Keratinocyte (primary cell): ENCODE results near the gene FBRSL1. TPM values are rescaled to one million over a fixed set of nuclear protein-coding genes. Genes with fewer than 3 reads are reported as not detected.

ENCODE experiments used
- DNase-seq: peaks from one replicate; pipeline ENCODE4 v3.0.0-alpha.2; 2011; ENCODE audit warnings: low read depth, missing footprints, low spot score
- FAIRE-seq: peaks from 2 replicates; lab custom pipeline; 2011; peaks lifted over from hg19 to GRCh38; lab: Jason Lieb, UNC
- H2AFZ ChIP-seq: 2 replicates; pipeline ENCODE4 v1.6.0; 2012; ENCODE audit warnings: low read length, control low read depth, inconsistent platforms; ENCODE audit not compliant: control insufficient read depth
- H3K27ac ChIP-seq: 2 replicates; pipeline ENCODE4 v1.5.1; 2011; ENCODE audit warnings: low read length; ENCODE audit not compliant: control insufficient read depth, insufficient read depth
- H3K27me3 ChIP-seq: 3 replicates; pipeline ENCODE4 v1.6.0; 2011; ENCODE audit warnings: low read length; ENCODE audit not compliant: control insufficient read depth, insufficient read depth; ENCODE audit errors: extremely low read depth
- H3K36me3 ChIP-seq, 2 experiments: 2 replicates in 1 of 2; 3 replicates in 1 of 2; pipeline ENCODE4 v1.5.1; 2011; ENCODE audit warnings: low read length in 2 of 2, mild to moderate bottlenecking in 1 of 2; ENCODE audit not compliant: control insufficient read depth in 2 of 2, insufficient read depth in 2 of 2; ENCODE audit errors: extremely low read depth in 1 of 2
- H3K4me1 ChIP-seq: 3 replicates; pipeline ENCODE4 v1.5.1; 2011; ENCODE audit warnings: low read length; ENCODE audit not compliant: control insufficient read depth, insufficient read depth; ENCODE audit errors: extremely low read depth
- H3K4me2 ChIP-seq: 3 replicates; pipeline ENCODE4 v1.6.0; 2011; ENCODE audit warnings: low read depth, low read length; ENCODE audit not compliant: control insufficient read depth, insufficient read depth; ENCODE audit errors: extremely low read depth
- H3K4me3 ChIP-seq, 3 experiments: fragments of 200-600 bp in 1 of 3; sonication (generic) in 1 of 3; 2 replicates in 2 of 3; 3 replicates in 1 of 3; pipeline ENCODE4 v1.5.1; 2011 to 2016; ENCODE audit warnings: low read length in 3 of 3, mild to moderate bottlenecking in 3 of 3, control low read depth in 2 of 3, inconsistent platforms in 1 of 3, low read depth in 1 of 3, mixed read lengths in 1 of 3, mixed run types in 1 of 3, moderate library complexity in 1 of 3; ENCODE audit not compliant: control insufficient read depth in 2 of 3, insufficient read depth in 2 of 3; ENCODE audit errors: extremely low read depth in 1 of 3
- H3K79me2 ChIP-seq: 2 replicates; pipeline ENCODE4 v1.6.0; 2012; ENCODE audit warnings: low read length; ENCODE audit not compliant: control insufficient read depth, insufficient read depth
- H3K9ac ChIP-seq: 3 replicates; pipeline ENCODE4 v1.6.0; 2011; ENCODE audit warnings: low read length; ENCODE audit not compliant: control insufficient read depth, insufficient read depth; ENCODE audit errors: extremely low read depth
- H3K9me1 ChIP-seq: 3 replicates; pipeline ENCODE4 v1.6.0; 2011; ENCODE audit warnings: low read length; ENCODE audit not compliant: control insufficient read depth, insufficient read depth; ENCODE audit errors: extremely low read depth
- H3K9me3 ChIP-seq: 2 replicates; pipeline ENCODE4 v1.5.1; 2012; ENCODE audit warnings: low read depth, low read length; ENCODE audit not compliant: control insufficient read depth
- H4K20me1 ChIP-seq: 3 replicates; pipeline ENCODE4 v1.6.0; 2011; ENCODE audit warnings: low read length; ENCODE audit not compliant: control insufficient read depth, insufficient read depth; ENCODE audit errors: extremely low read depth
- EZH2 ChIP-seq: IDR thresholded peaks from one replicate; pipeline ENCODE4 v1.6.1; 2012; ENCODE audit warnings: inconsistent platforms, mild to moderate bottlenecking, low read length, moderate library complexity
- dilution Hi-C: fragments of 300-500 bp; cut with MboI; formaldehyde crosslinking; loops from one replicate; pipeline ENCODE4 v1.7.0; 2020; ENCODE audit warnings: low sequenced_read_pairs; ENCODE audit not compliant: extremely low pct_ligation_motif_present
- polyA plus RNA-seq, 5 experiments: library from polyadenylated mRNA; depleted of rRNA in 3 of 5; stranded (reverse) in 3 of 5; stranded (forward) in 1 of 5; unstranded in 1 of 5; fragments of >200 nt; gene quantifications; 1 replicate in 1 of 5; 2 replicates in 3 of 5; 3 replicates in 1 of 5; pipeline versions ENCODE4 v1.2.1 to v1.2.3, GENCODE V29; 2011 to 2012; ENCODE audit warnings: missing spikeins in 2 of 5, low read depth in 1 of 5, low replicate concordance in 1 of 5
- TF ChIP-seq, protein P1 (sequence below), 3 experiments: IDR thresholded peaks in 1 of 3; conservative IDR thresholded peaks in 1 of 3; optimal IDR thresholded peaks in 1 of 3; 2 replicates in 2 of 3; 3 replicates in 1 of 3; pipeline versions ENCODE3 to v1.5.1; 2011; ENCODE audit warnings: low read length in 3 of 3, mild to moderate bottlenecking in 3 of 3, moderate library complexity in 2 of 3, control low read depth in 1 of 3, inconsistent platforms in 1 of 3; ENCODE audit not compliant: insufficient read depth in 2 of 3; ENCODE audit errors: extremely low read depth in 1 of 3

The FBRSL1 gene
- polyA plus RNA-seq, 1 donor (not counting 4 experiments of a cell fraction or from before 2014, with no cell fraction given) = 0.89 TPM

DNA sequence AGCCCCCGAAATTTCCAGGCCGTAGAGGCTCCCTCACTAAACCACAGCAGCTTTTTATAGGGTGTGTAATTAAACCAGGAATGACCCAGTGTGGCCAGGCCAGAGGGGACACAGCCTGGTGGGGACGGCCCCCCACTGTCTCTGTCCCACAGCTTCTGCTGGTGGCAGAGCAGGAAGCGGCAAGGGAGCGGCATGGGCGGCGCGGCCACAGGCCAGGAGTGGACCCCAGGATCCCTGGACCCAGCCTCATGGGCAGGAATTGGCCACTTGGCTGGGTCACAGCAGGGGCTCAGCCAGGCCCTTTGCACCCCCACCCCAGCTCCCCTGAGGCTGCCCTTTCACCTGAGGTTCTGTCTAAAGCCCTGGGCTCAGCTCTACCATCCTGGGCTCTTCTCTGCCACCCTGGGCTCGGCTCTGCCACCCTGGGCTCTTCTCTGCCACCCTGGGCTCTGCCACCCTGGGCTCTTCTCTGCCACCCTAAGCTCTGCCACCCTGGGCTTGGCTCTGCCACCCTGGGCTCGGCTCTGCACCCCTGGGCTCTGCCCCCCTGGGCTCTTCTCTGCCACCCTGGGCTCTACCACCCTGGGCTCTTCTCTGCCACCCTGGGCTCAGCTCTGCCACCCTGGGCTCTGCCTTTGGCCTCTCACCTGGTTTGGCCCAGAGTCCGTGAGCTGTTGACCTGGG, 39.3 kb downstream of the FBRSL1 start:
- FAIRE-seq (no peak), DNase-seq (no peak)
- H3K4me1 ChIP-seq = peaks cover 10% of the 10 kb centered on the region
- no peak overlapping the region for H2AFZ ChIP-seq
- no peak overlapping the region for H3K27ac ChIP-seq
- H3K36me3 ChIP-seq = peaks cover 0 to 2% of the 10 kb centered on the region in 2 experiments
- dilution Hi-C loops = no loop called here
- H3K4me2 ChIP-seq = no peak overlapping the region
- H3K9me3 ChIP-seq = peaks cover 13% of the 10 kb centered on the region
- no peak overlapping the region for H3K4me3 ChIP-seq
- no peaks in the 10 kb centered on the region for H3K79me2 ChIP-seq
- no peak overlapping the region for H3K9ac ChIP-seq
- H3K27me3 ChIP-seq = no peaks in the 10 kb centered on the region
- no peaks in the 10 kb centered on the region for H3K9me1 ChIP-seq
- TF ChIP-seq, protein P1, sequence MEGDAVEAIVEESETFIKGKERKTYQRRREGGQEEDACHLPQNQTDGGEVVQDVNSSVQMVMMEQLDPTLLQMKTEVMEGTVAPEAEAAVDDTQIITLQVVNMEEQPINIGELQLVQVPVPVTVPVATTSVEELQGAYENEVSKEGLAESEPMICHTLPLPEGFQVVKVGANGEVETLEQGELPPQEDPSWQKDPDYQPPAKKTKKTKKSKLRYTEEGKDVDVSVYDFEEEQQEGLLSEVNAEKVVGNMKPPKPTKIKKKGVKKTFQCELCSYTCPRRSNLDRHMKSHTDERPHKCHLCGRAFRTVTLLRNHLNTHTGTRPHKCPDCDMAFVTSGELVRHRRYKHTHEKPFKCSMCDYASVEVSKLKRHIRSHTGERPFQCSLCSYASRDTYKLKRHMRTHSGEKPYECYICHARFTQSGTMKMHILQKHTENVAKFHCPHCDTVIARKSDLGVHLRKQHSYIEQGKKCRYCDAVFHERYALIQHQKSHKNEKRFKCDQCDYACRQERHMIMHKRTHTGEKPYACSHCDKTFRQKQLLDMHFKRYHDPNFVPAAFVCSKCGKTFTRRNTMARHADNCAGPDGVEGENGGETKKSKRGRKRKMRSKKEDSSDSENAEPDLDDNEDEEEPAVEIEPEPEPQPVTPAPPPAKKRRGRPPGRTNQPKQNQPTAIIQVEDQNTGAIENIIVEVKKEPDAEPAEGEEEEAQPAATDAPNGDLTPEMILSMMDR (optimal IDR thresholded peaks at IDR 0.05 in 1 of 3, IDR thresholded peaks at IDR 0.05 in 1 of 3, conservative IDR thresholded peaks at IDR 0.05 in 1 of 3; ENCODE audit: extremely low read depth in 1 of 3, insufficient read depth in 2 of 3, low read length in 3 of 3) = no peak
- no peak for TF ChIP-seq EZH2
- peaks cover 8% of the 10 kb centered on the region for H4K20me1 ChIP-seq

DNA sequence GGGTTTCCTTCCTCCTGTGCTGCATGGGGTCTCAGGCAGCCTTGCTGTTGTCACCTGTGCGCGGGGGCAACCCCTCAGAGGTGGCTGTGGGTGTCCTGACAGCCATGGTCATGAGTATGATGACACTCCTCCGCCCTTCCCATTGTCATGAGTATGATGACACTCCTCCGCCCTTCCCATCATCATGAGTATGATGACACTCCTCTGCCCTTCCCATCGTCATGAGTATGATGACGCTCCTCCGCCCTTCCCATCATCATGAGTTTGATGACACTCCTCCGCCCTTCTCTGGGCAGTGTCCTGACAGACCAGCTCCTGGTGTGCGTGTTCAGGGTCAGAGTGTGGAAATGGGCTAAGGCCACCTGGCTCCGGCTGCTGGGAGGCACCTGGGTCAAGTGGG, 40.0 kb downstream of the FBRSL1 start:
- no peak overlapping the region for H3K27ac ChIP-seq
- FAIRE-seq (no peak), DNase-seq (no peak)
- H3K4me1 ChIP-seq = peaks cover 4% of the 10 kb centered on the region
- TF ChIP-seq, protein P1 (optimal IDR thresholded peaks at IDR 0.05 in 1 of 3, IDR thresholded peaks at IDR 0.05 in 1 of 3, conservative IDR thresholded peaks at IDR 0.05 in 1 of 3; ENCODE audit: extremely low read depth in 1 of 3, insufficient read depth in 2 of 3, low read length in 3 of 3) = no peak
- no peak for TF ChIP-seq EZH2
- dilution Hi-C loops = no loop called here
- H3K79me2 ChIP-seq = no peaks in the 10 kb centered on the region
- no peak overlapping the region for H2AFZ ChIP-seq
- H3K27me3 ChIP-seq = no peaks in the 10 kb centered on the region
- H3K4me2 ChIP-seq = no peak overlapping the region
- H3K4me3 ChIP-seq = no peak overlapping the region
- no peak overlapping the region for H3K9ac ChIP-seq
- peaks cover 0 to 2% of the 10 kb centered on the region in 2 experiments for H3K36me3 ChIP-seq
- peaks cover 5% of the 10 kb centered on the region for H4K20me1 ChIP-seq
- H3K9me1 ChIP-seq = no peaks in the 10 kb centered on the region
- peaks cover 13% of the 10 kb centered on the region for H3K9me3 ChIP-seq
